ENCODE results near the gene GKN2. TPM values are rescaled to one million over a fixed set of nuclear protein-coding genes. Genes with fewer than 3 reads are reported as not detected.

GKN2 gene
- not detected in 2 replicates for total RNA-seq
- long read RNA-seq = 0 reads

- Mint-ChIP-seq H3K36me3 (ENCODE audit: unreplicated experiment) (no peaks in the 10 kb centered on the region), H3K27ac (ENCODE audit: unreplicated experiment) (no peak within 1 kb of the TSS), H3K9me3 (ENCODE audit: unreplicated experiment) (peaks cover 6% of the 10 kb centered on the region), H3K27me3 (ENCODE audit: unreplicated experiment) (no peaks in the 10 kb centered on the region), H3K4me3 (ENCODE audit: unreplicated experiment) (no peak within 1 kb of the TSS), H3K4me1 (ENCODE audit: unreplicated experiment) (peaks cover 7% of the 10 kb centered on the region)
- no peak for DNase-seq (ENCODE audit: extremely low spot score, unreplicated experiment)
- no peak for TF ChIP-seq CTCF (IDR thresholded peaks at IDR 0.05)
These were observed at the start of gene GKN2 for GRCh38 chr2:68952887-68953521. GKN2 (minus strand) TSS chr2:68952893; CDS start chr2:68952861, 32 bp downstream.

GRCh38 chr2:69001879-69002278 lies 49.2 kb upstream of the GKN2 start:
- Mint-ChIP-seq H3K4me3 (ENCODE audit: unreplicated experiment) (no peak overlapping the region), H3K9me3 (ENCODE audit: unreplicated experiment) (peaks cover 32% of the 10 kb centered on the region), H3K27me3 (ENCODE audit: unreplicated experiment) (no peaks in the 10 kb centered on the region), H3K4me1 (ENCODE audit: unreplicated experiment) (no peaks in the 10 kb centered on the region), H3K27ac (ENCODE audit: unreplicated experiment) (no peak overlapping the region), H3K36me3 (ENCODE audit: unreplicated experiment) (peaks cover 14% of the 10 kb centered on the region)
- no peak for TF ChIP-seq CTCF (IDR thresholded peaks at IDR 0.05)
- no peak for DNase-seq (ENCODE audit: extremely low spot score, unreplicated experiment)

- peaks cover 20% of the 10 kb centered on the region for H3K9me3 Mint-ChIP-seq (ENCODE audit: unreplicated experiment)
- peaks cover 10% of the 10 kb centered on the region for H3K36me3 Mint-ChIP-seq (ENCODE audit: unreplicated experiment)
- peaks cover 19% of the 10 kb centered on the region for H3K4me1 Mint-ChIP-seq (ENCODE audit: unreplicated experiment)
- H3K27ac Mint-ChIP-seq (ENCODE audit: unreplicated experiment) = no peak overlapping the region
- H3K27me3 Mint-ChIP-seq (ENCODE audit: unreplicated experiment) = no peaks in the 10 kb centered on the region
- TF ChIP-seq CTCF (IDR thresholded peaks at IDR 0.05) = no peak
- H3K4me3 Mint-ChIP-seq (ENCODE audit: unreplicated experiment) = no peak overlapping the region
- DNase-seq (ENCODE audit: extremely low spot score, unreplicated experiment) = no peak
These were observed 44.7 kb upstream of the GKN2 start for GRCh38 chr2:68997401-68997800.

GRCh38 chr2:68995916-68996315 lies 43.2 kb upstream of the GKN2 start:
- no peak overlapping the region for H3K27ac Mint-ChIP-seq (ENCODE audit: unreplicated experiment)
- no peaks in the 10 kb centered on the region for H3K36me3 Mint-ChIP-seq (ENCODE audit: unreplicated experiment)
- no peaks in the 10 kb centered on the region for H3K27me3 Mint-ChIP-seq (ENCODE audit: unreplicated experiment)
- no peak overlapping the region for H3K4me3 Mint-ChIP-seq (ENCODE audit: unreplicated experiment)
- no peak for DNase-seq (ENCODE audit: extremely low spot score, unreplicated experiment)
- peaks cover 19% of the 10 kb centered on the region for H3K4me1 Mint-ChIP-seq (ENCODE audit: unreplicated experiment)
- no peak for TF ChIP-seq CTCF (IDR thresholded peaks at IDR 0.05)
- H3K9me3 Mint-ChIP-seq (ENCODE audit: unreplicated experiment) = peaks cover 8% of the 10 kb centered on the region

- no peaks in the 10 kb centered on the region for H3K27me3 Mint-ChIP-seq (ENCODE audit: unreplicated experiment)
- DNase-seq (ENCODE audit: extremely low spot score, unreplicated experiment) = no peak
- H3K4me3 Mint-ChIP-seq (ENCODE audit: unreplicated experiment) = no peak overlapping the region
- no peak for TF ChIP-seq CTCF (IDR thresholded peaks at IDR 0.05)
- peaks cover 19% of the 10 kb centered on the region for H3K4me1 Mint-ChIP-seq (ENCODE audit: unreplicated experiment)
- no peaks in the 10 kb centered on the region for H3K9me3 Mint-ChIP-seq (ENCODE audit: unreplicated experiment)
- H3K36me3 Mint-ChIP-seq (ENCODE audit: unreplicated experiment) = no peaks in the 10 kb centered on the region
- no peak overlapping the region for H3K27ac Mint-ChIP-seq (ENCODE audit: unreplicated experiment)
These were observed 42.2 kb upstream of the GKN2 start for GRCh38 chr2:68994864-68995263.

All from osteocyte (in vitro differentiated cells).